ENCODE results near the gene IQSEC3. TPM values are rescaled to one million over a fixed set of nuclear protein-coding genes. Genes with fewer than 3 reads are reported as not detected.
A peak's percentile ranks its signal among the peaks of the same experiment; 100 is the strongest.

The IQSEC3 gene
- total and polyA plus RNA-seq, 2 donors from 2014 or later: 1.4 to 6.9 TPM

DNA sequence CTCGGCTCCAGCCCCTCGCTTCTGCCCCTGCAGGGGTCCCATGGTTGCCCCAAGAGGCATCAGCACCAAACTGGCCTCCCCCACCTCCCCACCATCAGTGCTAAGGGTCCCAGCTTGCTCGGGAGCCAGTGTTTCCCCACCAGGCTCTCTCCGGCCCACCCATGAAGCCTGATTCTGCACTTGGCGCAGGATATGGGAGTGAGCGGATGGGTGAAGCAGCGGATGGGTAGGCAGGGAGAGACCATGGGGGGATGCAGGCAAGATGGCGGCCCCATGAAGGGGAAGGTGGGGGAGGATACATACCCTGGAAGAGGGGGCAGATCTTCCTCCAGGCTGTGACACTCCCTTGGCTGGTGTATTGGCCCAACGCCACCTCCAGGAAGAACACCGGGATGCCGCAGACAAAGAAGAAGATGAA is 137.7 kb downstream of the IQSEC3 start:
- Histone ChIP-seq H3K9me3 (ENCODE audit: control insufficient read depth in 2 of 3, insufficient read depth in 1 of 3, low read length in 3 of 3) (no peaks in the 10 kb centered on the region), H3K27me3 (ENCODE audit: control insufficient read depth, insufficient read depth, low read length) (no peaks in the 10 kb centered on the region), H3K4me3 (ENCODE audit: low read length in 3 of 3) (no peak overlapping the region), H3K36me3 (ENCODE audit: control insufficient read depth in 2 of 3, insufficient read depth in 3 of 3, low read length in 3 of 3) (peaks cover 0 to 48% (median 10%) of the 10 kb centered on the region in 3 donors), H3K9ac (ENCODE audit: low read length in 3 of 3) (no peak overlapping the region), H3K27ac (ENCODE audit: low read depth in 2 of 2, low read length in 2 of 2) (no peak overlapping the region), H3K4me1 (ENCODE audit: control insufficient read depth in 2 of 3, insufficient read depth in 2 of 3, low read depth in 1 of 3, low read length in 3 of 3) (peaks cover 0 to 19% (median under 1%) of the 10 kb centered on the region in 3 donors)
- TF ChIP-seq, protein P1, sequence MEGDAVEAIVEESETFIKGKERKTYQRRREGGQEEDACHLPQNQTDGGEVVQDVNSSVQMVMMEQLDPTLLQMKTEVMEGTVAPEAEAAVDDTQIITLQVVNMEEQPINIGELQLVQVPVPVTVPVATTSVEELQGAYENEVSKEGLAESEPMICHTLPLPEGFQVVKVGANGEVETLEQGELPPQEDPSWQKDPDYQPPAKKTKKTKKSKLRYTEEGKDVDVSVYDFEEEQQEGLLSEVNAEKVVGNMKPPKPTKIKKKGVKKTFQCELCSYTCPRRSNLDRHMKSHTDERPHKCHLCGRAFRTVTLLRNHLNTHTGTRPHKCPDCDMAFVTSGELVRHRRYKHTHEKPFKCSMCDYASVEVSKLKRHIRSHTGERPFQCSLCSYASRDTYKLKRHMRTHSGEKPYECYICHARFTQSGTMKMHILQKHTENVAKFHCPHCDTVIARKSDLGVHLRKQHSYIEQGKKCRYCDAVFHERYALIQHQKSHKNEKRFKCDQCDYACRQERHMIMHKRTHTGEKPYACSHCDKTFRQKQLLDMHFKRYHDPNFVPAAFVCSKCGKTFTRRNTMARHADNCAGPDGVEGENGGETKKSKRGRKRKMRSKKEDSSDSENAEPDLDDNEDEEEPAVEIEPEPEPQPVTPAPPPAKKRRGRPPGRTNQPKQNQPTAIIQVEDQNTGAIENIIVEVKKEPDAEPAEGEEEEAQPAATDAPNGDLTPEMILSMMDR (IDR thresholded peaks at IDR 0.05; ENCODE audit: borderline replicate concordance, extremely low read depth, insufficient read depth): no peak
- FAIRE-seq (no peak), DNase-seq (no peak)
- intact Hi-C loops (cut with DNase I): no loop called here

GRCh38 chr12:205026-205425 is 138.5 kb downstream of the IQSEC3 start:
- TF ChIP-seq, protein P1 (IDR thresholded peaks at IDR 0.05; ENCODE audit: borderline replicate concordance, extremely low read depth, insufficient read depth): no peak
- no peaks in the 10 kb centered on the region for H3K27me3 ChIP-seq (ENCODE audit: control insufficient read depth, insufficient read depth, low read length)
- no peaks in the 10 kb centered on the region for H3K9me3 ChIP-seq (ENCODE audit: control insufficient read depth in 2 of 3, insufficient read depth in 1 of 3, low read length in 3 of 3)
- no peak for FAIRE-seq
- H3K27ac ChIP-seq (ENCODE audit: low read depth in 2 of 2, low read length in 2 of 2): no peak overlapping the region
- intact Hi-C loops (cut with DNase I): no loop called here
- H3K9ac ChIP-seq (ENCODE audit: low read length in 3 of 3): no peak overlapping the region
- DNase-seq: peak in 1 of 5 donors; percentile 60
- peaks cover 0 to 43% (median 10%) of the 10 kb centered on the region in 3 donors for H3K36me3 ChIP-seq (ENCODE audit: control insufficient read depth in 2 of 3, insufficient read depth in 3 of 3, low read length in 3 of 3)
- no peak overlapping the region for H3K4me3 ChIP-seq (ENCODE audit: low read length in 3 of 3)
- H3K4me1 ChIP-seq (ENCODE audit: control insufficient read depth in 2 of 3, insufficient read depth in 2 of 3, low read depth in 1 of 3, low read length in 3 of 3): peaks cover 0 to 23% (median 8%) of the 10 kb centered on the region in 3 donors

- H3K36me3 ChIP-seq (ENCODE audit: control insufficient read depth in 2 of 3, insufficient read depth in 3 of 3, low read length in 3 of 3): peaks cover 0 to 26% (median 10%) of the 10 kb centered on the region in 3 donors
- FAIRE-seq (no peak), DNase-seq (peak in 1 of 5 donors; percentile 54)
- TF ChIP-seq, protein P1 (IDR thresholded peaks at IDR 0.05; ENCODE audit: borderline replicate concordance, extremely low read depth, insufficient read depth): no peak
- H3K9me3 ChIP-seq (ENCODE audit: control insufficient read depth in 2 of 3, insufficient read depth in 1 of 3, low read length in 3 of 3): no peaks in the 10 kb centered on the region
- H3K4me3 ChIP-seq (ENCODE audit: low read length in 3 of 3): no peak overlapping the region
- intact Hi-C loops (cut with DNase I): no loop called here
- H3K4me1 ChIP-seq (ENCODE audit: control insufficient read depth in 2 of 3, insufficient read depth in 2 of 3, low read depth in 1 of 3, low read length in 3 of 3): peaks cover 0 to 42% (median 27%) of the 10 kb centered on the region in 3 donors
- no peak overlapping the region for H3K27ac ChIP-seq (ENCODE audit: low read depth in 2 of 2, low read length in 2 of 2)
- H3K9ac ChIP-seq (ENCODE audit: low read length in 3 of 3): no peak overlapping the region
- no peaks in the 10 kb centered on the region for H3K27me3 ChIP-seq (ENCODE audit: control insufficient read depth, insufficient read depth, low read length)
These were observed 140.3 kb downstream of the IQSEC3 start for GRCh38 chr12:206746-207440.

All from kidney (tissue), 14 donors.